GM18858 (cell line): ENCODE results near the gene APOB.
"Not testable (repeated sequence)": the region's sequence is repeated elsewhere in the genome, so short reads cannot be mapped to it uniquely, and the experiment has no call there.

Source experiments
- ATAC-seq: cut with Tn5 transposase; IDR thresholded peaks from one replicate; pipeline ENCODE4 v1.9.1; 2021; ENCODE audit not compliant: unreplicated experiment

The APOB gene

DNA sequence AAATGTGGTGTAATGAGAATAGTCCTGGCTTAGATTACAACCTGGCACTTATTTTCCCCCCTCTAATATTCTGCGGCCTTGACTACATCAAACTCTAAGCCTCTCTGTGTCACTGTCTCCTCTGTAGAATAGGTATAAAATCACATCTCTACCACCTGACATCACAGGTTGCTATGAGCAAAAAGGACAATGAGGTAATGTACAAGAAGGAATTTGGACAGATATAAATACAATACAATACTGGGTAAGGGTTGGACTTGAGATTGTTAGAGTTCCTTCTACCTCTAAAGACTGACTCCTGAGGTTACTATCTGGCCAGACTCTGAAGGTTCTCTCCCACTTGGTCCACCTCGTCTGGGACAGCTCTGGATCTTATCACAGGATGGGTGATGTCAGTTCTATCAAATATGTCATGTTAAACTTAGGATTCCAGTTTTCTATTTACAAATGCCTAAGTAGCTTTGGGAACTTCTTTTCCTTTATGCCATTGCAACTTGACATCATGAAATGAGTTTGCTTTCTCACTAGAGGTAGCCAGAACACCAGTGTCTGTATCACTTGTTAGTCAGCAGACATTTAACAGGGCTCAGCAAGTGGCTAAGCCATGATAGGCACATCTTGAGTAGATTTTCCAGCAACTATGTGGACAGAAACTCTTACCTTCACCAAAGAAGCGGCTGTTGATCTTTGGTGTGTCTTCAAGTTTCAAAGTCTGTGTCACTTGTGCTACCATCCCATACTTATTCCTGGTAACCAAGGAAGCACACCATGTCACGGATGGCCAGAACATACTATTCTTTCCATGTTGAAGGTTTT is 9.5 kb downstream of the APOB start:
- no peak for ATAC-seq

DNA sequence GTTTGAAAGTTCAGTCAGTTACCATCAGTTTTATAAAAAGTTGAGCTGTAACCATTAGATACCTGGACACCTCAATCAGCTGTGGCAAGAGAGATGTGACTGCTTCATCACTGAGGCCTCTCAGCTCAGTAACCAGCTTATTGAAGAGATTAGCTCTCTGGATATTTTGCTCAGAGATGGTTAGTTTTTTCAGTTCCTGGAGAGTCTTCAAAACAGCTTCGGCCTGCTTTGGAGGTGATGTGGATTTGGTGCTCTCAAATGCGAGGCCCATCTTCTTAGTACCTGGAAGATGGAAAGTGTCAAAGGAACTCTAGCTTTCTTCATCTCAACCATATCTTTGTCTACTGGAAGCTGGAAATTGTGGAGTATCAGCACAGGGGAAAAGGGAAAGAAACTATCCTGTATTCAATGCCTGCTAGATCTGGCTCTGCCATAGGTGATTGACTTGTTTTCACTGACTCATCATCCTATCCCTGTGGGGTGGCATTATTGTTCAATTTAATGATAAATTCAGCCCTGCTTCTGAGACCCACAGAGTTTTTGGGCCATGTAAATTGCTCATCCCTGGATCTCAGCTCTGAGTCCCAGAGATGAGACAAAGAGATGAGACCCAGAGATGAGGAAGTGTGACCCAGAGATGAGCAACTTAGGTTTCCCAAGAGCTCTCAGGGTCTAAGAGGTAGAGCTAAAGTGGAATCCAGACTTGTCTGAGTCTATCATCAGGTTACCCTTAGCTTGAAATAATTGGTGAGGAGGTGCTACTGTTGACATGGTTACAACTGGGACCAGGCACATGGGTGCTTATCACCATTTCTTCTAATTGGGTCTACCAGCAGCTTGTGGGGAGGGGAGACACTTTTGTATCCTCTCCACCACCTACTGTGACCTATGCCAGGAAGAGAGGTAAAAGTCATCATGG is 10.4 kb downstream of the APOB start:
- ATAC-seq = no peak

DNA sequence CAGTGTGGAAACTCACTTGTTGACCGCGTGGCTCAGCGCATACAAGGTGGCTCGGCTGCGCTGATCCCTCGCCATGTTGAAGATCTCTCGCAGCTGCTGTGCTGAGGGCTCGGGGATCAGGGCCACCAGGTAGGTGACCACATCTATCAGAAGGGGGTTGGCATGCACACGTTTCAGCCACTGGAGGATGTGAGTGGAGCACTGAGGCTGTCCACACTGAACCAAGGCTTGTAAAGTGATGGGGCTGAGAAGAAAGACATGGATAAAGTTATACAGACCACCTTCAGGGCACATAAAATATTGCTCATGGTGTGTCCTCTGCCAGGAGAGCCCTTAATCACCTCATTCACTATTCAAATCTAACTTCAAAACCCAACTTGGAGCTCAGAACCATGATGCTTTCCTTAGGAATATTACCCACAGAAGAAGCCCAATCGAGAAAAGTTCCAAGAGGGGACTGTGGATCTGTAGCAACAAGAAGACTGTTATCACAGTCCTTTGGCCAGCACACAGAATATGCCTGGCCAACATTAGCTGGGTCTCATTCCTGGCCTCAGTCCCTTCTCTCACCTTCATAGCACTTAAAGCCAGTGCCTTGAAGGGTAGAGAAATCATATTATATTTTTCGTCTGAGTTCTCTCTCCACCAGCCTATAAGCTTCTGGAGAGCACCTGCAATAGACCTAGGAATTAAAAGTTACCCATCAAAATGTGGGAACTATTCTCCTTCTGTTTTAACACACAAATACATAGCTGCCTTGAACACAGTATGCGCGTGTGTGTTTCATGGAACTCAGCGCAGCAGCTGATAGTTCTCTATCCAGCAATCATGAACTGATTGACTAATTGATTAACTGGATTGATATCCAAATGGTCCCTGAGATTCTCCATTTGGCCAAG is 11.3 kb downstream of the APOB start:
- no peak for ATAC-seq

DNA sequence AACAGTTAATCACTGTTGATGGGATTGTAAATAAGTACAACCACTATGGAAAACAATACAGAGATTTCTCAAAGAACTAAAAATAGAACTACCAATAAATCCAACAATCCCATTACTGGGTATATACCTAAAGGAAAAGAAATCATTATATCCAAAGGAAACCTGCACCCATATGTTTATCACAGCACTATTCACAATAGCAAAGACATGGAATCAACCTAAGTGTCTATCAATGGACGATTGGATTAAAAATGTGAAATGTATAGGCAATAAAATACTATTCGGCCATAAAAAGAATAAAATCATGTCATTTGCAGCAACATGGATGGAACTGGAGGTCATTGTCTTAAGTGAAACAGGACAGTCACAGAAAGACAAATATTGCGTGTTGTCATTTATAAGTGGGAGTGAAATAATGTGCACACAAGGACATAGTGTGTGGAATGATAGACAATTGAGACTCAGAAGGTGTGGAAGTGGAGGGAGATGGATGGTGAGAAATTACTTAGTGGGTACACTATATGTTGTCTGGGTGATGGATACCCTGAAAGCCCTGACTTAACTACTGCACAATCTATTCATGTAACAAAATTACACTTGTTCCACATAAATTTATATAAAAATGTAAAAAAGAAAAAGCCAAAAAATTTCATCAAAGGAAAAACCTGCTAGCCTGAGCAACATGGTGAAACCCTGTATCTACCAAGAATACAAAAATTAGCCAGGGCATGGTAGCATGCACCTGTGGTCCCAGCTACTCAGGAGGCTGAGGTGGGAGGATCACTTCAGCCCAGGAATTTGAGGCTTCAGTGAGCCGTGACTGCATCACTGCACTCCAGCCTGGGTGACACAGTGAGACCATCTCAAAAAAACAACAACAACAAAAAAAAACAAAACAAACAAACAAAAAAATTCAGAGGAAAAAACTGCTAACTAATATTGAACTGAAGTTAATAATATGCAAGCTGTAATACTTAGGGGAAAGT is 12.6 kb downstream of the APOB start:
- no peak for ATAC-seq

DNA sequence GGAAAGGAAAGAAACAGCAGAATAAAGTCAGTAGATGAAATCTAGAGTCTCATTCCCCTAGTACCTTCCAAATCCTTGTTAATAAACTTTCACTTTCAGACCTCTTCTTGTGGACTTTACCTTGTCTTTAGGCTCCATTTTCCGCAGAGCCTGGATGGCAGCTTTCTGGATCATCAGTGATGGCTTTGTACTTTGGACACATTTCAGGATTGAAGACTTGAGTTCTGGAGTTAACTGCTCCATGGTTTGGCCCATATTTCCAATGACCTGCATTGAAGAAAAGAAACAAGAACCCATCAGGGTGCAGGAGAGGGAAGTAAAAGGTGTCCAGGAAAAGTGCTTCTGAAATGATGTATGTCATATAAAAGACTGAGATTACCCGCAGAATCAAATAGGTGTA is 14.4 kb downstream of the APOB start:
- ATAC-seq = no peak

DNA sequence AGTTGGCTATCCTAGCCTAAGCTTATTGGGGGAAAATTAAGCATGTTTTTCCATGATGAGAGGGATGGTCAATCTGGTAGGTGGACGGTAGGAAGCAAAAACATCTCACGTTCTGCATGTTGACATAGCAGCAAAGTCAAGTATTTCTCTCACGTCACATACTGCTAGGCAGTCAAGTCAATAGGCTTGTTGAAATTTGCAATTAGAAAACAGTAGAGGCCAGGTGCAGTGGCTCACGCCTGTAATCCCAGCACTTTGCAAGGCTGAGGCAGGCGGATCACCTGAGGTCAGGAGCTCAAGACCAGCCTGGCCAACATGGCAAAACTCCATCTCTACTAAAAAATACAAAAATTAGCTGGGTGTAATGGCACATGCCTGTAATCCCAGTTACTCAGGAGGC is 14.9 kb downstream of the APOB start:
- not testable (repeated sequence) for ATAC-seq

DNA sequence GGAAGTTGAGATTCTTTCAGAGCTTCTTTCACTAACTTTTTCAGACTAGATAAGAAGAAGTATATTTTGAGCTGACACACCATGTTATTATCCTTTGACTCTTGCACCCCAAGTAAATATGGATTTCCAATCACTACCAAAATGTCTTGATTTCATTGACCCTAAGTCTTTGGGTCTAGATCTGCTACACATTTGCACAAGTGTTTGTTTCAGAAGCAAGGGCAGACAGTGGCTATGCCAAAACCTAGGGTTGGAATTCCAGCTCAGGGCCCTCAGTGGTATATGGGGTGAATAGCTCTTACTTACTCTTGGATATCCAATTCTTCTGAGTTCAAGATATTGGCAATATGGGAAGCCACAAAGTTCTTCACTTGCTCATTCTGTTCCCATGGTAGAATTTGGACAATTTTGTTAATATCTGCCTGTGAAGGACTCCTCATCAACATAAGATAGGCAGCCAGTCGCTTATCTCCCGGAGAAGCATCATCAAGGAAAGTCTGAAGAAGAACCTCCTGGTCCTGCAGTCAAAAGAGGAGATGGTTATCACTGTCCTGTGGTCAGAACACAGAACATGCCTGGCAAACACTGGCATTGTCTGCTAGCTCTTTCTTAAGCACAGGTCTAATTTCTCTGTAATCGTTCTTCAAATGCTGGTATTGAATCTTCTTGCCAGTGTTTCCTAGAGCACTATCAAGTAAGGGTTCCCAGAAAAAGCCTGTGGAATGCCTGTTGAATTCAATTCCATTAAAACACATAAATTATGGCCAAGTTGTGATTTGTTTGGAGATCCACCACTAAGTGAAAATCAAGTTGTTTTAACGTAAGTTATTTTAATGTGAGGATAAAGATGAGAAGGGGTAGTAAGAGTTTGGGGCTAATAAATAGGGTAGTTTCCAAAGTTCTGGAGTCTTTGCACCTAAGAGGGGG is 15.6 kb downstream of the APOB start:
- ATAC-seq = no peak

DNA sequence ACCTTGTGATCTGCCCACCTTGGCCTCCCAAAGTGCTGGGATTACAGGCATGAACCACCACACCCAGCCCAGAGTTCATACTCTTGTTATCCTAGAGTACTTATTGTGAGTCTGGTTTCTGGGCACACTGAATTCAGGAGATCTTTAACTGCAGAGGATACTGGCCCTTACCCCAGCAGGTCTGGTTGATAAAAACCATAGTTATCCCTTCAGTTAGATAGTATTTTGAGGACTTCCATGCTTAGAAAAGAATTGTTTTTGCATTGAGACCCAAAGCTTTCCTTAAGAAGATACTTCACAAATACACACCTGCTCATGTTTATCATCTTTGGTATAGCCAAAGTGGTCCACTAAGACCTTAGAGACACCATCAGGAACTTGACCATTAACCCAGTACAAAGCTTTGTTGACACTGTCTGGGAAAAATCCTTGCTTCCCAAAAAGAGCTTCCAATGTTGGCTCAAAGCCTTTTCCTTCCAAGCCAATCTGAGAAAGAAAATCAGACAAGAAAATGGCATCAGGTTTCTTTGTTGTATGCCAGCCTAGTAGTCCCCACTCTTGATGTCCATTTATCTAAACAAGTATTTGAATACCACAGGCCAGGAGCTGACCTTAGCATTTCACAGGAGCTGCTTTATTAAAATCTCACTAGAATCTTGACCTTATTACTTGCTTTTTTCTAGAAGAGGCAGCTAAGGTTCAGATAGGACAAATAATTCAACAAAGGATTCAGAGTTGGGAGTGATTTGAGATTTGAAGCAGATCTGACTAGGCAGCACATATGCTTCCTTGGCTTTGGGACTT is 17.2 kb downstream of the APOB start:
- ATAC-seq = no peak

DNA sequence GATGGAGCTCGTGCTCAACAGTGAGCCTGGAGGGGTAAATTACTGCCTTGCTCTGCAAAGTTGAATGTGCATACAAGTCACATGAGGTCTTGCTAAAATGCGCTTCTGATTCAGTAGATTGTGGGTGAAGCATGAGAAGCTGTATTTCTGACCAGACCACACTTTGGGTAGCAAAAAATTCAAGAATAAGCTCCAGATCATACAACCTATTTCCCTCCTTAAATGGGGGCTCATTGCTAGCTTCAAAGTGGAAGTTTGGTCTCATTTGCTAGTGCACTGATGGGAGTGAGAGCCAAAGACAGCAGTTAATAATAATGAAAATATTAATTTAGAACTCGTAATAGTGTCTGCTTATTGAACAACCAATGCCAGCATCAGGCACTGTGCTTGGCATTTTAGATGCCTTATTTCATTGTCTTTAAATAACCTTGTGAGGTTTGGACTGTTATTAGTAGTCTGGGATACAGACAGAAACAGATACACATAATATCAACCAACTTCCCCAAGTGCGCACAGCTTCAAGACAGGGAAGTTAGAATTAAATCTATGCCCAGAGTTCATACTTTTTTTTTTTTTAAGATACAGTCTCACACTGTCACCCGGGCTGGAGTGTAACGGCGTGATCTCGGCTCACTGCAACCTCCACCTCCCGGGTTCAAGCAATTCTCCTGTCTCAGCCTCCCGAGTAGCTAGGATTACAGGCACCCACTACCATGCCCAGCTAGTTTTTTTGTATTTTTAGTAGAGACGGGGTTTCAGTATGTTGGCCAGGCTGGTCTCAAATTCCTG is 18.0 kb downstream of the APOB start:
- no peak for ATAC-seq

DNA sequence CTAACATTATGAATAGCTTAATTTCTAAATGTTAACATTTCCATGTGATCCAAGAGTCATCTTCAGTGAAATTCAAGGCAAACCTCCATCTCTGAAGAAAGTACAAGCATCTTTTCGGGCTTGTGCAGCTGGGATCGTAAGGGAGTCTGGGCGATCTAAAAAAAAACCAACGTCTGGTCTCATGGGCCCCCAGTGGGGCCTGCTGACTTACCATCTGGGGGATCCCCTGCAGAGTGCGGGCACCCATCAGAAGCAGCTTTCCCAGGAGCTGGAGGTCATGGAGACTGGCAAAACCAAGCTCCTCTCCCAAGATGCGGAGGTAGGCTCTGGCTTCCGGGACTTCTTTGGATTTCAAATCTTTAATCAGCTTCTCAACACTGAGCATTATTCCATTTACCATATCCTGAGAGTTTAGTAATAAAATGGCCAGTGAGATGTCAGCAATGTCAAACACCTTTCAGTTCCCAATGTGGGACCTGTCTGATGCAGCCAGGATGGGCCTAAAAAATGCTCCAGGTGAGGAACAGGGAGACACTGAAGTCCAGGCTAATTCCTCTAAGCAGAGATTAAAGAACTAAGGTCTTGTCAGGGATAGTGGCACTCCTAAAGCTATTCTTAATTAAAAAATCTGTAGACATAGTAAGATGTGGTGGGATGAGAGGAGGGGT is 19.0 kb downstream of the APOB start:
- no peak for ATAC-seq

DNA sequence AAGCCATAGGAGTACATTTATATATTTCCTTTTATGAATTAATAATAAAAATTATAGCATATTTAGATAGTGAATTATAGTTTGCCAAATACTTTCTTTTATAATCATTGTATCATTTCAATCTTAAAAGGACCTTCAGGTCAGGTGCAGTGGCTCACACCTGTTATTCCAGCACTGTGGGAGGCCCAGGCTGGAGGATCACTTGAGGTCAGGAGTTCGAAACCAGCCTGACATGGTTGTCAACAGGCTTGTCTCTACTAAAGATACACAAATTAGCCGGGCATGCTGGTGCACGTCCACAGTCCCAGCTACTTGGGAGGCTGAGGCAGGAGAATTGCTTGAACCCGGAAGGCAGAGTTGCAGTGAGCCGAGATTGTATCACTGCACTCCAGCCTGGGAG is 19.7 kb downstream of the APOB start:
- ATAC-seq = no peak

DNA sequence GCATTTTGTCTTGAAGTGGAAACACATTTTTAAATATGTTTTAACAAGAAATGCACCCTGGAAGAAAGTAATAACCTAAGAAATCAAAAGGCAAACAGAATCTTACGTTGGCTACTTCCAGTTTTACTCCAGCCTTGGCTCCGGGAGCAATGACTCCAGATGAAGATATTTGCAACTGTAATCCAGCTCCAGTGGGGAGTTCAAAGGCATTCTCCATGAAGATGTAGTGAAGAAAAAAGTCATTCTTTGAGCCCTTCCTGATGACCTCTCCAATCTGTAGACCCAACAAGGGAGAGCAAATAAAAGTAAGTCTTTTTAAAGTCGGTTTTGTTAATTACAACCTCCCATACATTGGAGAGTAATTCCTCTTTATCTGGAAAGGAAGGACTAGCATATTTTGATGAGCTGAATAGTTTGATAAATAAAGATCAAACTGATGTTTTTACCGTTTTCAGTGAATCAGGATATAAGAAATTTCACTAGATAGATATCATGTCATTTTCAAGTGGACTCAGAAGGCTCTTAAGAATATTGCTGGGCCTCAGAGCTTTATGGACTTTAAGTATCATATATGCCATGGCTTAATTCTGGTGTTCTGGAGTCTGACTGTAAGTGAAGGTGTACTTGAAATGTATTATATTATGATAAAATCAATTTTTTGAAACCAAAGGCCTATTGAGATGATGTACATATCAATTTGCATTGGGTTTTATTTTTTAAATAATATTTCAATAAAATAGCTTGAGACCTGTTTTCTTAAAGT is 20.3 kb downstream of the APOB start:
- no peak for ATAC-seq

DNA sequence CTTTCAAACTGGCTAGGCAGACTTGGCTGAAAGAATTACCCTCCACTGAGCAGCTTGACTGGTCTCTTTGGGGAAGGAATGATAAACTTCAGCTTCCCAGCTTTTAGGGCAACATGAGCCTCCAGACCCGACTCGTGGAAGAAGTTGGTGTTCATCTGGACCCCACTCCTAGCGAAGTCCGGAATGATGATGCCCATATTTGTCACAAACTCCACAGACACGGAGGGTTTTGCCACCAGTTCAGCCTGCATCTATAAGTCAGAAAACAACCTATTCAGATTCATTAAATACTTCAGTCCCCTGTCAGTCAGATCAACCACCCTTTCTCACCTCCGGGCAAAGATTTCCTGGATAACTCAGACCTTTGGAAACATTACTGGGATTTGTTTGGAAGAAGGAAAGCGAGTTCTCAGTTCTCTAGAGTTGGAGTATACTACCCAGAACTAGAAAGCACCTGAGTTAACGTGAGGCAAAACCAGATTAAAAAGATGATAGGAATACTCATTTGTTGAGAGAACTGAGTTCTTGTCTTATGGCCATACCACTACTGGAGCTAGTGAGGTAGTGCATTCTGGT is 21.0 kb downstream of the APOB start:
- no peak for ATAC-seq

DNA sequence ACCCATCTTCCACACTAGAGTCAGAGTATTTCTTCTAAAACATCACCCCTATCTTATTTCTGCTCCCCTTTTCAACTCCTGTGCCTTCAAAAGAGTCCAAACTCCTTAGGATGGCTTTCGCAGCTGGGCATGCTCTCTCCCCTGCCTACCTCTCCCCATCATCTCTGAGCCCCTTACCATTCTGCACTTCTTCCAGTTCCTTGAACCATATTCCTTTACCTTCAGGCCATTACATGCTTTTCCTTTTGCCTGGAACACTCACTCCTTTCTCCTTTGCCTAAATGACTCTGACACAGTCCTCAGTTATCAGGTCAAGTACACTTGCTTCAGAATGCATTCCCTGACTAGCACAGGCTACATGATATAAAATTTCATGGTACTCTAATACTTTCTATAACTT is 22.4 kb downstream of the APOB start:
- no peak for ATAC-seq

DNA sequence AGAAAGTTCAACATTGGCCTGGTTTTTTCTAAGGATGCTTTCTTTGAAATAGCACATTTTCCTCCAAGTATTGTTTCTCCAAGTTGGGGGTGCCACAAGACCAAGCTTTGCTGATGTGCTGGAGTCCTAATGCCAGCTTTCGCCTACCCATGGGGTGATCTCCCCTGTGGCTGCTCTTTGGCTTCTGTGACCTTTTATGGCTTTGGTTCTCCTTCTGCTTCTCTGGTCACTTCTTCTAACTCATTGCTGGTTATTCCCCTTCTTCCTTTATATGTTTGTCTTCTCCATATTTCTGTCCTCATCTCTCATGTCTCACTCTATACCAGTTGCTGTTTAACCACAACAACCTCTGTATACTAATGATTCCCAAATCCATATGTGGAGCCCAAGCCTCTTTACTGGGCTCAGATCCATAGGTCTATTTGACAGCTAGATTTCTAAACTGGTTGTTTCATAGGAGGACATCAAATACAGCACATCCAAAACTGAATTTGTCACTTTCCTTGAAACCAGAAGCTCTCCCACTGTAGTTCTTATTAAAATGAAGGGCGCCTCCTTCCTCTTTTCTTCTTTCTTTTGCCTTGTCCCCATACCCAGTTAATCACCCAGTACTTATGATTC is 23.1 kb downstream of the APOB start:
- ATAC-seq = no peak
